IMR-90 (cell line): Measurements from ENCODE around the gene LUC7L. TPM values are rescaled to one million over a fixed set of nuclear protein-coding genes. Genes with fewer than 3 reads are reported as not detected.
A peak's percentile ranks its signal among the peaks of the same experiment; 100 is the strongest.

Source experiments
- ATAC-seq: fragments of 200-7000 bp; cut with Tn5 transposase; 2 replicates; pipeline ENCODE4 v1.9.1; 2020; ENCODE audit warnings: low read depth, mild to moderate bottlenecking, moderate library complexity
- BruUV-seq: library from RNA; stranded (reverse); fragments of 400-500 nt; replicated peaks from 2 replicates; lab custom pipeline; 2021; lab: Mats Ljungman, UMichigan
- CTCF ChIA-PET: fragments of 300-600 bp; formaldehyde crosslinking; extraction: SDS; loops from one replicate; lab custom pipeline; 2021; ENCODE audit warnings: antibody characterized with exemption; lab: Yijun Ruan, JAX
- POLR2A ChIA-PET: fragments of 300-600 bp; sonication (Branson Sonifier 250); formaldehyde crosslinking; loops from one replicate; lab custom pipeline; 2022; ENCODE audit warnings: antibody characterized with exemption; ENCODE audit not compliant: unreplicated experiment; lab: Charles Lee
- DNase-seq: peaks from one replicate; pipeline ENCODE4 v3.0.0; 2013
- H2AFZ ChIP-seq: replicated peaks from 2 replicates; pipeline ENCODE3; 2013; ENCODE audit warnings: low read length, mild to moderate bottlenecking; ENCODE audit not compliant: poor library complexity
- H2AK5ac ChIP-seq: 2 replicates; pipeline ENCODE4 v1.6.1; 2013; ENCODE audit warnings: low read depth, low read length, inconsistent platforms
- H2AK9ac ChIP-seq: replicated peaks from 2 replicates; pipeline ENCODE3; 2013; ENCODE audit warnings: mild to moderate bottlenecking, low read depth, low read length, moderate library complexity; ENCODE audit not compliant: poor library complexity
- H2BK120ac ChIP-seq: 2 replicates; pipeline ENCODE4 v1.6.1; 2013; ENCODE audit warnings: low read depth, low read length, inconsistent platforms
- H2BK15ac ChIP-seq: 3 replicates; pipeline ENCODE4 v1.6.1; 2013; ENCODE audit warnings: low read depth, low read length, inconsistent platforms
- H2BK20ac ChIP-seq: 2 replicates; pipeline ENCODE4 v1.6.1; 2013; ENCODE audit warnings: low read depth, mild to moderate bottlenecking, inconsistent platforms, low read length, moderate library complexity
- H2BK5ac ChIP-seq: 2 replicates; pipeline ENCODE4 v1.6.1; 2013; ENCODE audit warnings: mild to moderate bottlenecking, low read depth, low read length, inconsistent platforms; ENCODE audit not compliant: poor library complexity, severe bottlenecking
- H3K14ac ChIP-seq: replicated peaks from 2 replicates; pipeline ENCODE4 v1.6.1; 2013; ENCODE audit warnings: low read depth, low read length, inconsistent platforms
- H3K18ac ChIP-seq: 2 replicates; pipeline ENCODE4 v1.6.1; 2013; ENCODE audit warnings: low read depth, low read length, control low read depth
- H3K23ac ChIP-seq: 2 replicates; pipeline ENCODE4 v1.6.1; 2013; ENCODE audit warnings: low read depth, low read length, inconsistent platforms
- H3K27ac ChIP-seq: 2 replicates; pipeline ENCODE4 v1.5.1; 2013; ENCODE audit warnings: mild to moderate bottlenecking, control low read depth, low read length; ENCODE audit not compliant: insufficient read depth
- H3K27me3 ChIP-seq: 2 replicates; pipeline ENCODE4 v1.6.1; 2013; ENCODE audit warnings: low read length; ENCODE audit not compliant: control insufficient read depth, insufficient read depth
- H3K36me3 ChIP-seq: 2 replicates; pipeline ENCODE4 v1.6.1; 2013; ENCODE audit warnings: low read length, mixed read lengths; ENCODE audit not compliant: control insufficient read depth, insufficient read depth
- H3K4ac ChIP-seq: 2 replicates; pipeline ENCODE4 v1.6.1; 2013; ENCODE audit warnings: low read depth, low read length, inconsistent platforms
- H3K4me1 ChIP-seq: 2 replicates; pipeline ENCODE4 v1.6.1; 2013; ENCODE audit warnings: low read length, mixed read lengths; ENCODE audit not compliant: control insufficient read depth, insufficient read depth
- H3K4me2 ChIP-seq: 2 replicates; pipeline ENCODE4 v1.6.1; 2013; ENCODE audit warnings: low read depth, mild to moderate bottlenecking, control low read depth, low read length, moderate library complexity
- H3K4me3 ChIP-seq: 2 replicates; pipeline ENCODE4 v1.5.1; 2013; ENCODE audit warnings: low read depth, mild to moderate bottlenecking, control low read depth, low read length, moderate library complexity; ENCODE audit not compliant: insufficient read depth
- H3K56ac ChIP-seq: 2 replicates; pipeline ENCODE4 v1.6.1; 2013; ENCODE audit warnings: low read length, inconsistent platforms; ENCODE audit not compliant: insufficient read depth; ENCODE audit errors: extremely low read depth
- H3K79me1 ChIP-seq, 2 experiments: 2 replicates each; pipeline ENCODE4 v1.6.1; 2013; ENCODE audit warnings: low read length in 2 of 2, inconsistent platforms in 1 of 2, low read depth in 1 of 2
- H3K9ac ChIP-seq: 2 replicates; pipeline ENCODE4 v1.6.1; 2013; ENCODE audit warnings: low read depth, low read length, control low read depth
- H3K9me1 ChIP-seq: 2 replicates; pipeline ENCODE4 v1.6.1; 2013; ENCODE audit warnings: low read length, inconsistent platforms; ENCODE audit not compliant: insufficient read depth
- H3K9me3 ChIP-seq: 2 replicates; pipeline ENCODE4 v1.6.1; 2013; ENCODE audit warnings: low read length; ENCODE audit not compliant: control insufficient read depth, insufficient read depth
- H4K20me1 ChIP-seq: 2 replicates; pipeline ENCODE4 v1.6.1; 2013; ENCODE audit warnings: low read length, inconsistent platforms; ENCODE audit not compliant: insufficient read depth
- H4K5ac ChIP-seq: 2 replicates; pipeline ENCODE4 v1.6.1; 2013; ENCODE audit warnings: mild to moderate bottlenecking, low read depth, low read length, control low read depth
- H4K8ac ChIP-seq, 2 experiments: 2 replicates each; pipeline ENCODE4 v1.6.1; 2013; ENCODE audit warnings: low read depth in 2 of 2, low read length in 2 of 2, control low read depth in 1 of 2, inconsistent platforms in 1 of 2
- H4K91ac ChIP-seq: 2 replicates; pipeline ENCODE4 v1.6.1; 2013; ENCODE audit warnings: low read depth, low read length, inconsistent platforms; ENCODE audit not compliant: insufficient read depth
- BHLHE40 ChIP-seq: fragments of 150-350 bp; IDR thresholded peaks from 2 replicates; pipeline ENCODE4 v1.6.1; 2016; ENCODE audit warnings: mild to moderate bottlenecking, low read depth, low read length
- CEBPB ChIP-seq: IDR thresholded peaks from 2 replicates; pipeline ENCODE4 v1.6.1; 2012; ENCODE audit warnings: low read depth, low read length, improper control_type of control experiment
- CHD1 ChIP-seq: IDR thresholded peaks from 2 replicates; pipeline ENCODE4 v1.6.1; 2012; ENCODE audit warnings: low read depth, low read length, improper control_type of control experiment
- FOS ChIP-seq: fragments of 150-350 bp; IDR thresholded peaks from 2 replicates; pipeline ENCODE4 v1.6.1; 2016; ENCODE audit warnings: low read depth, low read length
- MAFK ChIP-seq: IDR thresholded peaks from 2 replicates; pipeline ENCODE4 v1.6.1; 2012; ENCODE audit warnings: low read depth, low read length, improper control_type of control experiment
- MAZ ChIP-seq: IDR thresholded peaks from 2 replicates; pipeline ENCODE4 v1.6.1; 2012; ENCODE audit warnings: low read depth, mild to moderate bottlenecking, low read length, improper control_type of control experiment, moderate library complexity, borderline replicate concordance
- MXI1 ChIP-seq: IDR thresholded peaks from 2 replicates; pipeline ENCODE4 v1.6.1; 2012; ENCODE audit warnings: low read depth, mild to moderate bottlenecking, low read length, moderate library complexity, borderline replicate concordance
- NFE2L2 ChIP-seq: fragments of 150-350 bp; IDR thresholded peaks from 2 replicates; pipeline ENCODE4 v1.6.1; 2016; ENCODE audit warnings: low read depth, mild to moderate bottlenecking, low read length
- POLR2A ChIP-seq: IDR thresholded peaks from 2 replicates; pipeline ENCODE4 v1.6.1; 2012; ENCODE audit warnings: mild to moderate bottlenecking, low read depth, low read length
- RAD21 ChIP-seq: IDR thresholded peaks from 2 replicates; pipeline ENCODE4 v1.6.1; 2012; ENCODE audit warnings: low read length, improper control_type of control experiment
- RCOR1 ChIP-seq: IDR thresholded peaks from 2 replicates; pipeline ENCODE4 v1.6.1; 2012; ENCODE audit warnings: mild to moderate bottlenecking, low read length, improper control_type of control experiment; ENCODE audit not compliant: insufficient replicate concordance
- RFX5 ChIP-seq: IDR thresholded peaks from 2 replicates; pipeline ENCODE4 v1.8.0; 2012; ENCODE audit warnings: low read depth, mild to moderate bottlenecking, low read length, moderate library complexity
- SMC3 ChIP-seq: fragments of 150-350 bp; IDR thresholded peaks from 2 replicates; pipeline ENCODE4 v1.6.1; 2016; ENCODE audit warnings: low read depth, mild to moderate bottlenecking, antibody characterized with exemption, low read length, moderate library complexity
- WGBS, 2 experiments: methylation state at CpG; one replicate each; pipeline versions ENCODE4 v1.1.5 to v1.1.7; 2013; ENCODE audit warnings: missing lambda C conversion rate in 2 of 2; ENCODE audit not compliant: insufficient read length in 1 of 2; ENCODE audit errors: extremely low coverage in 2 of 2; 5-methylcytosine and 5-hydroxymethylcytosine counted together
- dilution Hi-C: fragments of 300-500 bp; cut with HindIII; formaldehyde crosslinking; loops from one replicate; pipeline ENCODE4 v1.14.3; 2018; ENCODE audit warnings: low sequenced_read_pairs; ENCODE audit not compliant: unreplicated experiment
- in situ Hi-C: fragments of 300-500 bp; cut with MboI; formaldehyde crosslinking; loops from 3 replicates; pipeline ENCODE4 v1.14.3; 2019; ENCODE audit warnings: low sequenced_read_pairs, inconsistent platforms, mixed read lengths
- intact Hi-C: fragments of 100-400 bp; cut with micrococcal nuclease; formaldehyde crosslinking; loops from 2 replicates; pipeline ENCODE4 v1.10.0; 2022
- polyA plus RNA-seq, 3 experiments: library from polyadenylated mRNA; depleted of rRNA; stranded (reverse); fragments of >200 nt; gene quantifications; 2 replicates each; pipeline ENCODE4 v1.2.3, GENCODE V29; 2012; ENCODE audit warnings: low replicate concordance in 1 of 3
- total RNA-seq: library from RNA; depleted of rRNA; stranded (reverse); fragments of >200 nt; gene quantifications from 2 replicates; pipeline ENCODE4 v1.2.3, GENCODE V29; 2012
- TF ChIP-seq, protein P1 (sequence below): fragments of 150-350 bp; IDR thresholded peaks from 2 replicates; pipeline ENCODE4 v1.6.1; 2016; ENCODE audit warnings: low read depth, mild to moderate bottlenecking, low read length, moderate library complexity, borderline replicate concordance
- TF ChIP-seq, protein P2 (sequence below): fragments of 150-350 bp; IDR thresholded peaks from 2 replicates; pipeline ENCODE4 v1.6.1; 2017; ENCODE audit warnings: mild to moderate bottlenecking, antibody characterized with exemption, low read length, low read depth

LUC7L gene
- total and polyA plus RNA-seq, 2 of the 4 experiments (the other 2 are of a cell fraction), result 21.5 to 55.6 TPM

DNA sequence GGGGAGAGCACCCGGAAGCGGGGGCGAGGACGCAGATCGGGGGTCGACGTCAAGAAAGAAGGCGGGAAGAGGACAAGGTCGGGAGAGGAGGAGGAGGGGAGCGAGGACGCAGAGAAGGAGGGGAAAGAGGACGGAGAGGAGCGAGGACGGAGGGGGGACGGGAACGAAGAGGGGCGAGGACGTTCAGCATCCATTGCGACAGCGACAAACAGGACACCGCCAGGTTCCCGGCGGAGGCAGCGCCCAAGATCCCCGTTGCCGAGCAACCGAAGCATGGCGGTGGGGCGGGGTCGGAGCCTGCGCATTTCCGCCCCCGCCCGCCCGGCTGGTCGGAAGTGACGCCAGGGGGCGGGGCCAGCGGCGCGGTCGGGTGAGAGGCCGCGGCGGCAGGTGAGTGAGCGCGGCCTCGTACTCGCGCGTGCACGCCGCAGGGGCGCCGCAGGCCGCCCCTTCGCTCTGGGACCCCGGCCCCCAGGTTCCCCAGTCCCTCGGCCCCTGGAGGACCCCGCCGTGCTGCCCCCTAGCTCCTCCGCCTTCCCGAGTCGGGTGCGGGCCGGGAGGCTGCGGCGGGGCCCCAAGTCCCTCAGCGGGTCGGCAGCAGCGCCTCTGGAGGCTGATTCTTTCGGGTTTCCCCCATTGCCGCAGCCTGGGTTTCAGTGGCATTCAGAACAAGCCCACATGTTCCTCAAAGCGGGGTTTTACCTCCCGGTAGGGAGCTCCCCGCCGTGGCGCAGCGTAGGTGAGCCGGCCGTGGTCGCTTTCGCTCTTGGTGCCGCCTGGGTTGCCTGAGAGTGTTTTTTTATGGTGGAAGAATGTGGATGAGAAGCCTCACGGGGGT, 5.4 kb upstream of the LUC7L start, which contains the start of gene FAM234A:
Gene FAM234A, plus strand, starts transcription at position 354 of the 838 bp plus-strand sequence. CDS start 19,593 bp downstream, outside the sequence.
- in situ Hi-C loops, result no loop called here
- Histone ChIP-seq H3K9ac (peak within 1 kb of the TSS; percentile 87), H4K8ac (peak within 1 kb of the TSS; percentile 84 to 98), H2AFZ (peak within 1 kb of the TSS; percentile 100), H3K4me1 (peaks cover 2% of the 10 kb centered on the region; the same call in 1 of the 2 replicates), H3K4me3 (peak within 1 kb of the TSS; percentile 95), H3K14ac (peak within 1 kb of the TSS; percentile 98), H3K18ac (peak within 1 kb of the TSS; percentile 90), H3K9me3 (no peaks in the 10 kb centered on the region), H3K4ac (peak within 1 kb of the TSS; percentile 99), H2AK5ac (peak within 1 kb of the TSS; percentile 99), H2BK20ac (peak within 1 kb of the TSS; percentile 67; the same call in 1 of the 2 replicates), H3K56ac (peak within 1 kb of the TSS; percentile 74), H2BK120ac (peak within 1 kb of the TSS; percentile 93), H4K20me1 (peaks cover 8% of the 10 kb centered on the region), H3K23ac (peak within 1 kb of the TSS; percentile 94), H2BK5ac (peak within 1 kb of the TSS; percentile 96), H3K27me3 (no peaks in the 10 kb centered on the region), H3K27ac (peak within 1 kb of the TSS; percentile 98), H4K91ac (peak within 1 kb of the TSS; percentile 97), H3K4me2 (peak within 1 kb of the TSS; percentile 98), H4K5ac (peak within 1 kb of the TSS; percentile 99), H3K9me1 (0 out of 2 replicates have a peak, but pooled peaks cover 3% of the 10 kb centered on the region), H3K36me3 (no peaks in the 10 kb centered on the region), H2BK15ac (peak within 1 kb of the TSS; percentile 96; the same call in 1 of the 3 replicates), H2AK9ac (peak within 1 kb of the TSS; percentile 99), H3K79me1 (peaks cover 0 to 18% of the 10 kb centered on the region in 2 experiments)
- DNase-seq (peak; percentile 81), ATAC-seq (peak; percentile 89)
- CTCF ChIA-PET, result no interaction called here
- no TSS peak for BruUV-seq
- intact Hi-C loops, result loop anchor here (2.0 kb wide), 1 partner anchor 118 kb away; the partner anchor contains the start of gene AXIN1
- POLR2A ChIA-PET, result interaction anchor here (0.5 kb wide), 1 partner anchor 14 kb away, joined by 5 read pairs; no protein-coding TSS in a partner anchor
- dilution Hi-C loops, result no loop called here
- WGBS, 2 experiments, result 1% methylated on average over 30 of the region's 85 CpGs; no CpG with 5 or more reads in 1 of the 2 experiments
- TF ChIP-seq, protein P1, sequence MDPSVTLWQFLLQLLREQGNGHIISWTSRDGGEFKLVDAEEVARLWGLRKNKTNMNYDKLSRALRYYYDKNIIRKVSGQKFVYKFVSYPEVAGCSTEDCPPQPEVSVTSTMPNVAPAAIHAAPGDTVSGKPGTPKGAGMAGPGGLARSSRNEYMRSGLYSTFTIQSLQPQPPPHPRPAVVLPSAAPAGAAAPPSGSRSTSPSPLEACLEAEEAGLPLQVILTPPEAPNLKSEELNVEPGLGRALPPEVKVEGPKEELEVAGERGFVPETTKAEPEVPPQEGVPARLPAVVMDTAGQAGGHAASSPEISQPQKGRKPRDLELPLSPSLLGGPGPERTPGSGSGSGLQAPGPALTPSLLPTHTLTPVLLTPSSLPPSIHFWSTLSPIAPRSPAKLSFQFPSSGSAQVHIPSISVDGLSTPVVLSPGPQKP, result no peak
- TF ChIP-seq RAD21 (0 out of 2 replicates have a peak, but pooled peaks have one; percentile 2), CEBPB (peak; percentile 79), FOS (no peak), BHLHE40 (peak; percentile 12; the same call in 1 of the 2 replicates), CHD1 (peak; percentile 72), MAFK (no peak), MAZ (peak; percentile 93), POLR2A (peak; percentile 63), RFX5 (no peak), SMC3 (no peak), RCOR1 (no peak), NFE2L2 (no peak), MXI1 (peak; percentile 46)
- TF ChIP-seq, protein P2, sequence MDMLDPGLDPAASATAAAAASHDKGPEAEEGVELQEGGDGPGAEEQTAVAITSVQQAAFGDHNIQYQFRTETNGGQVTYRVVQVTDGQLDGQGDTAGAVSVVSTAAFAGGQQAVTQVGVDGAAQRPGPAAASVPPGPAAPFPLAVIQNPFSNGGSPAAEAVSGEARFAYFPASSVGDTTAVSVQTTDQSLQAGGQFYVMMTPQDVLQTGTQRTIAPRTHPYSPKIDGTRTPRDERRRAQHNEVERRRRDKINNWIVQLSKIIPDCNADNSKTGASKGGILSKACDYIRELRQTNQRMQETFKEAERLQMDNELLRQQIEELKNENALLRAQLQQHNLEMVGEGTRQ, result no peak; the same call in 1 of the 2 replicates
